ENCODE measurements around the gene RHBDF2.
A peak's percentile ranks its signal among the peaks of the same experiment; 100 is the strongest.

RHBDF2 gene

DNA sequence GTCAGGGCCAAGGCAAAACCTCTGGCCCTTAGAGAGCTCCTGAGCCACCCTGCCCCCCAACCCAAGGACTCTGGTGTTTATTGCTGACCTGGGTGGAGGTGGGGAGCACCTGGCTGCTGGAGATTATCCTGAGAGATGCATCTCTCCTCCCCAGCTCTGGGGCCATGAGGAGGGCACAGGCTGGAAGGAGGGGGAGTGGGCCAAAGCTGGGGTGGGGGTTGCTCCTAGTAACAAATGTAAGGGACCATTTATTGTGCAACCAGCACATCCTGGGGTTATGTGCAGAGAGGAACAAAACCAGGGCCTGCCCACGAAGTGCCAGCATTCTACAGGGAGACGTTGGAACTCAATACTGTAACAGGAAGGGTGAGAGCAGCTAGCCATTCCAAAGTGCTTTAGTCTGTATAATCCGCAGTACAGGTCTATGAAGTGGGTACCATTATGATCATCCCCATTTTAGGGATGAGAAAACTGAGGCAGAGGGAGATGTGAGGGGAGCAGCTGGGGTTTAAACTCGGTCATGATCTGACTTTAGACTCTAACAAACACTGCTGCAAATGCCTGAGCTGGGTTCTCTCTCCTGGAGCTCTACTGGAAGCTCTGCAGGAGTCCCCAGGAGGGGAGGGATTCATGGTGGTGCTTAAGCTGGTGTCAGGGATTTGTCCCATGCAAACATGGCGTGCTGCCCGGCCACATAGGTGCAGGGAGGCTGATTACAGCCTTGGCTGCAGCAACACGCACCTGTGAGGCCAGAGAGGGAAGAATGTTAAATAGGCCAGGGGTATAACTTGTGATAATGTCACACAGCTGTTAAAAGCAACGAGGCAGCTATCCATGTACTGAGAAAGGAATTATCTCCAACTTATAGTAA is 1.4 kb upstream of the RHBDF2 start:
- DNase-seq (ENCODE audit: insufficient read length) (no peak), FAIRE-seq (no peak)
- TF ChIP-seq POLR2AphosphoS5 (IDR thresholded peaks at IDR 0.05; ENCODE audit: low read depth, low read length) (no peak), TAF1 (IDR thresholded peaks at IDR 0.05; ENCODE audit: borderline replicate concordance, low read depth, low read length) (no peak), POLR2A (IDR thresholded peaks at IDR 0.05; ENCODE audit: low read depth, low read length) (no peak)

DNA sequence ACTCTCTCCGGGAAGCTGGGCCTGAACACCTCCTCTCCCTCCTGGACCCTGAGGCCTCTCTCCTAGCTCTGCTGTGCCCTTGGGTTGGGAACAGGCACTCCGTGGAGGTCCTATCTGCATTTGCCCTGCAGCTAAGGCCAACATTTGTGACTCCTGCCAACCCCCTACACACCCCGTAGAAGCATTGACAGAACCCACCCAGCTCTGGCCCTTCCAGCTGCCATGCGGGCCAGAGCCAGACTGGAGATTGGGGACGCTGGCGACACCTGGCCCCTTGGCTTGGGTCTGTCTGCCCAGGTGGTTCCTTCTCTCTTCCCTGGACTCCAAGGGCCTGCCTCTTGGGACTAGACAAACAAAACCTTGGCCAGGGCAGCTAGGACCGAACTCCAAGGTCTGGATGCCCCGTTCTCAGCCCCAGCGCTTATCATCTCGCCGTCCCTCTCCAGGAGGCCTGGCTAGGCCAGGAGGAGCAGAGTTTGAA is 644 bp upstream of the RHBDF2 start:
- no peak for DNase-seq (ENCODE audit: insufficient read length)
- FAIRE-seq = no peak

DNA sequence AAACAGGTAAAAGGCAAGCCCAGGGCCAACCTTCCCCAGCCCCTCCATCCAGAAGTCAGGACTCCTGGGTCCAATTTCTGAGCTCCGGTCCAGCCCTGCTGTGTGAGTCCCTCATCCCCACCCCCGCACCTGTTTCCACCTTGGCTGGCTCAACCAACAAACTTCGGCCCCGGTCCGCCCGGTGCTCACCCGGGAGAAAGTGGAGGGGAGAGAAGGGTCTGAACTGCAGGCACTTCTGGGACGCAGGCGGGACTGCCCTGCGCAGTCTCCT is 541 bp downstream of the RHBDF2 start:
- FAIRE-seq = no peak
- DNase-seq (ENCODE audit: insufficient read length) = no peak
- TF ChIP-seq TAF1 (IDR thresholded peaks at IDR 0.05; ENCODE audit: borderline replicate concordance, low read depth, low read length) = no peak
- TF ChIP-seq POLR2AphosphoS5 (IDR thresholded peaks at IDR 0.05; ENCODE audit: low read depth, low read length) = no peak
- no peak for TF ChIP-seq POLR2A (IDR thresholded peaks at IDR 0.05; ENCODE audit: low read depth, low read length)

More for the DNA sequence above, 644 bp upstream of the RHBDF2 start:
- TF ChIP-seq POLR2A (IDR thresholded peaks at IDR 0.05; ENCODE audit: low read depth, low read length) (no peak), POLR2AphosphoS5 (IDR thresholded peaks at IDR 0.05; ENCODE audit: low read depth, low read length) (no peak), TAF1 (IDR thresholded peaks at IDR 0.05; ENCODE audit: borderline replicate concordance, low read depth, low read length) (no peak)

- DNase-seq (ENCODE audit: insufficient read length) (no peak), FAIRE-seq (peak; percentile 62)
- TF ChIP-seq POLR2AphosphoS5 (IDR thresholded peaks at IDR 0.05; ENCODE audit: low read depth, low read length) (no peak), TAF1 (IDR thresholded peaks at IDR 0.05; ENCODE audit: borderline replicate concordance, low read depth, low read length) (no peak), POLR2A (IDR thresholded peaks at IDR 0.05; ENCODE audit: low read depth, low read length) (no peak)
These were observed 1.0 kb downstream of the RHBDF2 start for GRCh38 chr17:76500074-76500746.

- FAIRE-seq (no peak), DNase-seq (ENCODE audit: insufficient read length) (no peak)
- no peak; the same call in 1 of the 2 replicates for TF ChIP-seq POLR2A (IDR thresholded peaks at IDR 0.05; ENCODE audit: low read depth, low read length)
- TF ChIP-seq TAF1 (IDR thresholded peaks at IDR 0.05; ENCODE audit: borderline replicate concordance, low read depth, low read length) = no peak
- TF ChIP-seq POLR2AphosphoS5 (IDR thresholded peaks at IDR 0.05; ENCODE audit: low read depth, low read length) = no peak
These were observed 2.0 kb downstream of the RHBDF2 start for GRCh38 chr17:76499267-76499667.

DNA sequence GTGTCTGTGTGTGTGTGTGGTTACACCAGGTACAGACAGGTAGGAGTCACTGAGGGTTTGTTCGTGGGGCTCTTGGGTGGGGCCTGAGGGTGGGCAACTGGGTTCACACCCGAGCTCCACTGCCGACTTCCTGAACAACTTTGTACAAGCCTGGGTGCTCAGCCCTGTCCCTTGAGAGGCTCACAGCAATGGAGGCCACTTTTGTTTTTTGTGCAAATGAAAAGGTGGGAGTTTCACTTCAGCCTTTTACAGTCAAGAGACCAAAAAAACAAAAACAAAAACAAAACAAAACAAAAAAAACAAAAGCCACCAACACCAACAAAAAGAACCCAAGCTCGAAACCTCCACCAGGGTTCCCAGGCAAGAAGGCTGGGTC is 2.4 kb downstream of the RHBDF2 start:
- FAIRE-seq = peak; percentile 27
- no peak for TF ChIP-seq POLR2A (IDR thresholded peaks at IDR 0.05; ENCODE audit: low read depth, low read length)
- no peak for TF ChIP-seq TAF1 (IDR thresholded peaks at IDR 0.05; ENCODE audit: borderline replicate concordance, low read depth, low read length)
- TF ChIP-seq POLR2AphosphoS5 (IDR thresholded peaks at IDR 0.05; ENCODE audit: low read depth, low read length) = no peak
- no peak for DNase-seq (ENCODE audit: insufficient read length)

GRCh38 chr17:76497979-76498875 is 3.0 kb downstream of the RHBDF2 start:
- DNase-seq (ENCODE audit: insufficient read length) (no peak), FAIRE-seq (no peak)
- TF ChIP-seq TAF1 (IDR thresholded peaks at IDR 0.05; ENCODE audit: borderline replicate concordance, low read depth, low read length) = no peak
- TF ChIP-seq POLR2A (IDR thresholded peaks at IDR 0.05; ENCODE audit: low read depth, low read length) = no peak
- no peak for TF ChIP-seq POLR2AphosphoS5 (IDR thresholded peaks at IDR 0.05; ENCODE audit: low read depth, low read length)

- FAIRE-seq = no peak
- TF ChIP-seq TAF1 (IDR thresholded peaks at IDR 0.05; ENCODE audit: borderline replicate concordance, low read depth, low read length) (no peak), POLR2A (IDR thresholded peaks at IDR 0.05; ENCODE audit: low read depth, low read length) (no peak), POLR2AphosphoS5 (IDR thresholded peaks at IDR 0.05; ENCODE audit: low read depth, low read length) (no peak)
These were observed 3.6 kb downstream of the RHBDF2 start for GRCh38 chr17:76497699-76497978.

DNA sequence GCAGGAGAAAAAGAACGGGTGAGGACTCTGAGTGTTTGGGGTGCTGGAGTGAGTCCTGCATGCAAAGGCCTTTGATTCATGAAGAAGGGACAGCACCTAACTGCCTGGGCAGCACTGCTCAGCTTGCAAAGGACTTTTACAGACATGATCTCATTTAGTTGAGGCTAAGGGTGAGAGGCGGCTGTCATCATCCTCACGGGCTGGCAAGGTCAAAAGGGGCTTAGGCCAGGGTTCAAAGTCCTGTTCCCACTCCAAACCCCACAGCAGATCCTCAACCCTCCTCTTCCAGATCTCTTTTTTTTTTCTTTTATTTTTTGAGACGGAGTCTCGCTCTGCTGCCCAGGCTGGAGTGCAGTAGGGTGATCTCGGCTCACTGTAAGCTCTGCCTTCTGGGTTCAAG is 4.8 kb downstream of the RHBDF2 start:
- no peak for TF ChIP-seq POLR2AphosphoS5 (IDR thresholded peaks at IDR 0.05; ENCODE audit: low read depth, low read length)
- FAIRE-seq = no peak

More at GRCh38 chr17:76497699-76497978, 3.6 kb downstream of the RHBDF2 start:
- no peak for DNase-seq (ENCODE audit: insufficient read length)

GRCh38 chr17:76495663-76496400 is 5.4 kb downstream of the RHBDF2 start:
- no peak for FAIRE-seq
- no peak for DNase-seq (ENCODE audit: insufficient read length)
- TF ChIP-seq POLR2A (IDR thresholded peaks at IDR 0.05; ENCODE audit: low read depth, low read length) (no peak), TAF1 (IDR thresholded peaks at IDR 0.05; ENCODE audit: borderline replicate concordance, low read depth, low read length) (no peak), POLR2AphosphoS5 (IDR thresholded peaks at IDR 0.05; ENCODE audit: low read depth, low read length) (no peak)

More for the DNA sequence above, 4.8 kb downstream of the RHBDF2 start:
- DNase-seq (ENCODE audit: insufficient read length) = no peak

All from GM12892 (cell line).